Spinal cord (tissue), 4 donors: ENCODE results near the gene SNX11. TPM values are rescaled to one million over a fixed set of nuclear protein-coding genes. Genes with fewer than 3 reads are reported as not detected.

Experiments
- polyA plus RNA-seq, 2 donors: library from polyadenylated mRNA; unstranded; fragments of 120-200 nt; gene quantifications; one replicate each; pipeline ENCODE4 v1.2.1, GENCODE V29; 2013; ENCODE audit not compliant: insufficient read length in 2 of 2
- small RNA-seq: library from RNA; depleted of rRNA; stranded (forward); fragments of <200 nt; gene quantifications from one replicate; pipeline ENCODE3, GENCODE V24; 2014; ENCODE audit warnings: low replicate concordance
- total RNA-seq, 2 donors: library from RNA; depleted of rRNA in 1 of 2; stranded (reverse); fragments of 120-200 nt in 1 of 2; fragments of >200 nt in 1 of 2; gene quantifications; one replicate each; pipeline versions ENCODE4 v1.2.3 to v1.2.4, GENCODE V29; 2013 to 2014

The SNX11 gene
- total and polyA plus RNA-seq, 4 donors = 13.4 to 30.0 (median 21.2) TPM

Small RNAs within 50 kb of the gene (small RNA-seq; reads per million reads assigned to genes)
- gene AC004477.2 (not detected), gene MIR1203 (not detected), gene RNU6-1201P (not detected)

Other genes with a start within 250 kb of the SNX11 start
- 1 to 10 TPM; 1.6 to 3.3 TPM for gene SP2, start 211.5 kb upstream of the SNX11 start, total RNA-seq
- gene SP2, start 211.5 kb upstream of the SNX11 start, polyA plus RNA-seq = 10 to 100 TPM; 25.5 to 25.9 TPM
- 10 to 100 TPM; 22.4 to 24.0 TPM for gene PNPO, start 166.2 kb upstream of the SNX11 start, total RNA-seq
- 10 to 100 TPM; 26.0 to 26.7 TPM for gene PNPO, start 166.2 kb upstream of the SNX11 start, polyA plus RNA-seq
- gene PRR15L, start 149.9 kb upstream of the SNX11 start, total RNA-seq = under 1 TPM in 1 of 2 donors, not detected in 1; 0.17 TPM
- gene PRR15L, start 149.9 kb upstream of the SNX11 start, polyA plus RNA-seq = under 1 TPM in 1 of 2 donors, not detected in 1; 0.27 TPM
- gene CDK5RAP3, start 136.7 kb upstream of the SNX11 start, total RNA-seq = 100 to 1,000 TPM in 1 of 2 donors, 10 to 100 TPM in 1; 77.0 to 147 TPM
- 100 to 1,000 TPM; 128 to 147 TPM for gene CDK5RAP3, start 136.7 kb upstream of the SNX11 start, polyA plus RNA-seq
- 100 to 1,000 TPM in 1 of 2 donors, 10 to 100 TPM in 1; 27.1 to 137 TPM for gene COPZ2, start 70.0 kb upstream of the SNX11 start, total RNA-seq
- gene COPZ2, start 70.0 kb upstream of the SNX11 start, polyA plus RNA-seq = 10 to 100 TPM in 1 of 2 donors, 1 to 10 TPM in 1; 7.8 to 35.6 TPM
- 10 to 100 TPM; 87.4 to 94.2 TPM for gene NFE2L1, start 59.4 kb upstream of the SNX11 start, total RNA-seq
- gene NFE2L1, start 59.4 kb upstream of the SNX11 start, polyA plus RNA-seq = 100 to 1,000 TPM; 139 to 148 TPM
- gene CBX1, start 6.3 kb upstream of the SNX11 start, total RNA-seq = 100 to 1,000 TPM in 1 of 2 donors, 10 to 100 TPM in 1; 76.2 to 110 TPM
- gene CBX1, start 6.3 kb upstream of the SNX11 start, polyA plus RNA-seq = 100 to 1,000 TPM; 210 to 240 TPM